ENCODE data around the gene RAD51B.

The RAD51B gene

GRCh38 chr14:68573126-68573525, 753.5 kb downstream of the RAD51B start:
- DNase-seq (ENCODE audit: low read depth in 2 of 2), result no peak

DNA sequence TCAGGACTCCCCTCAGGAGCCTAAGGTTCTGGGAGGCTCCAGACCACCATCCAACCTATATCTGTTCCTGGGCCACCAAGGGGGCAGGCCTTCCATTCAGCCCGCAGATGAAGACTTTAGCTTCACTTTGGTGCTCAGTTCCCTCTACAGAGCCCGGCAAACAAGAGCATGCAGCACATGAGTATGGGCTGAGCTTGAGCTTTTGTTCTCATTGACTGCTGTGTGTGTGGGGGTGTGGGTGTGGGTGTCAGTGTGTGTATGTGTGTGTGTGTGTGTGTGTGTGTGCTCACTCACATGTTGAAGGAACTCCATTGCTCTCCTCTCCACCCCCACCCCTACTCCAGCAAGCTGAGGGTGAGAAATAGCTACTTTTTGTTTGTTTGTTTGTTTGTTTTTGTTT, 754.1 kb downstream of the RAD51B start:
- no peak for DNase-seq (ENCODE audit: low read depth in 2 of 2)

DNA sequence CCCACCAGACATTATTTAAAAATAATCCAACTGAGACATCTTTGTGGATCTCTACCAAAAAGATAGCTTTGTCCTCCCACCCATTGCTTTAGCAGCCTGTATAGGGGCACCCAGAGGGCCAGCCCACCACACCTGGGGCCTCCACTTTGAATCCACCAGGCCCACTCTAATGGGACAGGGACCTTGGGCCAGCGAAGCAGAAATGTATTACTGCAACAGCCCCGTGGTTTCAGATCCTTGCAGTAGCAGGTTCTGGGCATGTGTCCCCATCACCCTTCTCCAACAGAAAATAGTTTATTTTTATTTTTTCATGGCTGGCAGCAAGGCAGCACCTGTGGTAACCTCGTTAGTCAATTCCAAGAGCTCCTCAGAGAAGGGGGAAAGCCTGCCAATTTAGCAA, 754.9 kb downstream of the RAD51B start:
- DNase-seq (ENCODE audit: low read depth in 2 of 2), result no peak

GRCh38 chr14:68574906-68575305, 755.3 kb downstream of the RAD51B start:
- DNase-seq (ENCODE audit: low read depth in 2 of 2), result no peak

DNA sequence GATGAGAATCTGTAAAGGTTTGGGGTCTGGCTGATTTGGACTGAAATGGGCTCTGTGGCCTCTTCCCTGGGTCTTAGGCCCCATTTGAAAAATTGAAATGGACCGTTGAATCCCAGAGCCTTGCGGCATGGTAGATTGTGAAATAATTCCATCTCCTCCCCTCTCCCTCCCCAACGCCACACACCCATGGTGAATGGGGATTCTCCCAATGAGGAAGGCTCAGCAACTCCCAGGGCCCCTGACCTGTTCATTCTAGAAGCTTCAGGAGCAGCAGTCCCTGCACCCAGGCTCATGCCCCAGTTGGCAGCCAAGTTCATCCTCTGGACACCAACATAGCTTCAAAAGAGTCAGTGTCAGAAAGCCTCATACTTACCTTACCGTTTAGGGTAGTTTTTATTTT, 755.8 kb downstream of the RAD51B start:
- no peak for DNase-seq (ENCODE audit: low read depth in 2 of 2)

GRCh38 chr14:68576031-68576430, 756.5 kb downstream of the RAD51B start:
- DNase-seq (ENCODE audit: low read depth in 2 of 2), result no peak

- DNase-seq (ENCODE audit: low read depth in 2 of 2), result no peak
These were observed 757.1 kb downstream of the RAD51B start for GRCh38 chr14:68576496-68577244.

DNA sequence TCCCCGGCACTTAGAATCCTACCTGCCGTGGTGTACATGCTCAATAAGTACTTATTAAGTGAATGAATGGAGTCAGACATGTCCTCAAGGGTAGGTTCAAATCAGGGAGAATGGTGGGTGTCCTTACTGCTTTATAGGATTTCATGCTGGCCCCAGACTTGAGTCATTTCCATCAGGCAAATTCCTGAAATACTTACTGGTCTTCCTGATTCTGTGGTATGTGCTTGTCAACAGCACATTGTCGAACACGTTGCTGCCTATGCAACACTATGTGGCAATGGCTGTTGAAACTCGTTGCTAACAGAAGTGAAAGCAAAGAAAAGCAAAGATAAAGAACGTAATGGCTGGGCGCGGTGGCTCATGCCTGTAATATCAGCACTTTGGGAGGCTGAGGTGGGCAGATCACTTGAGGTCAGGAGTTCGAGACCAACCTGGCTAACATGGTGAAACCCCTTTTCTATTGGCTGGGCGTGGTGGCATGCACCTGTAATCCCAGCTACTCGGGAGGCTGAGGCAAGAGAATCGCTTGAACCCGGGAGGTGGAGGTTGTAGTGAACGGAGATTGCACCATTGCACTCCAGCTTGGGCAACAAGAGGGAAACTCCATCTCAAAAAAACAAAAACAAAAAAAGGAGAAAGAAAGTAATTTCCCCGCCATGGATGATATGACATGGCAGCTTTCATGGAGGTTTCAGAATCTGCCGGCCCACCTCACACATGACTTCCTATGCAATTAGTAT, 758.4 kb downstream of the RAD51B start:
- DNase-seq (ENCODE audit: low read depth in 2 of 2), result no peak

DNA sequence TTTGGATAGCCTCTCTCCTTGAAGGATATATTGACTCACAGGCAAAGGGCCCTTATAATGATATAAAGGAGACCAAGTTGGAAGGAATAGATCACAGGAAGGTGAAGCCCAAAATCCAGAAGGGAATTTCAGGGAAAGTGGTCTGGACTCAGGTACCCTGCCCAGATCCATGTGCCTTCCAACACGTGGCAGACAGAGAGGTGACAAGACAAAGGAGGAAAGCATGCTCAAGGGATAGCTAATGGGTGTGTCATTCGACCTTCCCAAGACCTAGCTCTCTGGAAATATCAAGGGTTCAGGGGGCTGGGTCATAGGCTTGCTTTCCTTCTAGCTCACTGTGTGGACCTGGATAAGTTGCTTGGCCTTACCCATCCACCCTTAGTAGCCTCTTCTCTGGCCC, 759.0 kb downstream of the RAD51B start:
- no peak for DNase-seq (ENCODE audit: low read depth in 2 of 2)

DNA sequence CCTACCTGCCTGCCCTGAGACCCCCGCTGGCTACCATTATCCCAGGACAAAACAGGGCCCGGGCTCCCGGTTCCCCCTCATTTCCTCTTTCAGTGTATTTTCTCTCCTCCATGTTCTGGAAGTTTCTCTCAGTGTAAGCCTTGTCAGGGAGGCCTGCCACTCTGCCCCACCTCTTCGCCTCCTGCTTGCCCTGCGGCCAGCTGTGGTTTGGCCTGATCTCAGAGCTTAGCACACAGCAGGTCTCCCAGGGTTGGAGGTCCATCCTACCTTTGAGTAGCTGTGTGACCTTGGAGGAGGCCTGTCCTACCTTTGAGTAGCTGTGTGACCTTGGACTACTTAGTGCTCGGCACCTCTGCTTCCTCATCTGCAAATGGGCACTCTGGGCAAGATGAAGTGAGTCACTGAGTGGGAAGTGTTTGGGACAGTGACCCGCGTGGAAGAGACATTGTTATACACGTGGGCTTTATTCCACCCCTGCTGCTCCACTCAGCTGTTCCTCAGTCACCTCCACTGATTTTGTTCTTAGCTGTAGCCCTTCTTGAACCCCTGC, 760.6 kb downstream of the RAD51B start:
- no peak for DNase-seq (ENCODE audit: low read depth in 2 of 2)

- no peak for DNase-seq (ENCODE audit: low read depth in 2 of 2)
These were observed 761.1 kb downstream of the RAD51B start for GRCh38 chr14:68580671-68581070.

DNA sequence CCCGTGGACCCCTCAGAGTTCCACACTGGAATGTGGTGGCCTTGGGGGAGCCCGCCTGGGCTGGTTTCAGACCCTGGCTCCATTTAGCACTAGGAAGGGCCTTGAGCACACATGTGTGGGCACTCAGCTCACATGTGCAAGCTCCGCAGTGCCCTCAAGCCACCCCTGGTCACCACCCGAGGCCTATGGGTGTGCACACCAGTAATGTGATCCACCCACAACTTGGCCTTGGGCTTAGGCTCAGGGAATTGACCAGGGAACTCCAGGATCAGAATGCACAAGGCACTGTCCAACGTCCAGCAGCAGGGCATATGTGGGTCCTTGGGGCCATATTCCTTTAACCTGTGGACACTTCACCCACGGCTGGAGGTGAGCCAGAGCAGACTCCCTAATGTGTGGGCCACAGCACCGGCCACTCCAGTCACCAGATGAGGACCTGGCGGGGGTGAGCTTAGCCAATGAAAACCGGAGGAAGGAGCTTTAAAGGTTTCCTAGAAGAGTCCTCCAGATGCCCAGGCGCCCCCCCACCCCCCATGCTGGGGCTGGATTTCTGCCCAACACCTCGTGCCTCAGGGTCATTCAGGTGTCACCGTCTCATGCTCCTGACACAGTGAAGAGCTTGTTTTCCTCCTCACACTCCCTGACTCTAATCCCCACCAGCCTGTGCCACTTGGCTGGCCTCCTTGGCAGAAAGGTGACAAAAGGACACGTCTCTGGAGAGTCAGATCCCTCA, 764.1 kb downstream of the RAD51B start:
- DNase-seq (ENCODE audit: low read depth in 2 of 2), result no peak

GRCh38 chr14:68584786-68585185, 765.2 kb downstream of the RAD51B start:
- DNase-seq (ENCODE audit: low read depth in 2 of 2), result no peak

- DNase-seq (ENCODE audit: low read depth in 2 of 2), result no peak
These were observed 766.1 kb downstream of the RAD51B start for GRCh38 chr14:68585690-68586089.

DNA sequence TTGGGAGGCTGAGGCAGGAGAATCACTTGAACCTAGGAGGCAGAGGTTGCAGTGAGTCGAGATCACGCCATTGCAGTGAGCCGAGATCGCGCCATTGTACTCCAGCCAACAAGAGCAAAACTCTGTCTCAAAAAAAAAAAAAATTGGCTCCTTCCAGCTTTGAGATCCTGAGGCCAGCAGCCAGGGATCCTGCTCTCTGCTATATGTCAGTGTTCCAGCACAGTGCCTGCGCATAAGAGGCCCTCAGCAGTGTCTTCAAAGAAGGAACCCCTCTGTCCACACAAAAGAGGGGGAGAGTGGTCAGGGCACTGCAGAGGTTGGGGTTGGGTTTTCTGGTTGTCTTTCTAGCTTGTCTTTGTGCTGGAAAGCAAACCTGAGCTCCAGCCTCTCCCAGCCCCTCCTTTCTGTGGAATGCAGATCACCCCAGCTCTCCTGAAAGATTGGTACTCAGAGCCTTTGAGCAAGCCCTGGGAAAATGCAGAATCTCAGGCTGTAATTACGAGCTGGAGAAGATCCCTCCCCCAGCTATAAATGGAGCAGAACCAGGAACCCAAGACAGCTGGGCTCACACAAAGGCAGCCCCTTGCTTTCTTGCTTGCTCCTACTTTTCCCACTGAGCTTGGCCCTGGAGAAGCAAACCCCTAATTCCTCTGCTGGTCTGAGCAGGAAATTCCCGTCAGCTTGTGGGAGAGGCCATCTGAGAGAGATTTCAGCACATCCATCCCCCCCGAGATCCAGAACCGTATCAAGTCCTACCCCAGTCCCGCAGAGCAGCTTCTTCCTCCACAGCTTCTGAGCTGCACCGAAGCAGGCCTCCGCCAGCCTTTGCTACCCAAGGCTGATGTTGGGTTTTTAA, 767.5 kb downstream of the RAD51B start:
- no peak for DNase-seq (ENCODE audit: low read depth in 2 of 2)

DNA sequence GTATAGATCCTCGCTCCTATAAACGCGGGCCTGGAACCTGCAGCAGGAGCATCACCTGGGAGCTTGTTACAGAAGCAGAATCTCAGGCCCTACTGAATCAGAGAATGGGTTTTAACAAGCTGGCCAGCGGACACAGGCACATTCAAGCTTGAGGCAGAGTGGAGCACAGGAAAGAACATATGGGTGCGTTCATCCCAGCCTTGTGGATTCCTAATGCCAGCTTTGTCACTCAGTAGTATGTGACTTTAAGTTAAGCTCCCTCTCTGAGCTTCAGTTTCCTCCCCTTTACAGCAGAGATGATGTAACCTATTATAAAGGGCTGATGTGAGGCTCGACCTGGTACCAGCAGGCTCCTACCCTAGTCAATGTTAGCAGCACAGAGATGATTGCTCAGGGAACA, 768.4 kb downstream of the RAD51B start:
- no peak for DNase-seq (ENCODE audit: low read depth in 2 of 2)

- no peak for DNase-seq (ENCODE audit: low read depth in 2 of 2)
These were observed 770.0 kb downstream of the RAD51B start for GRCh38 chr14:68589447-68590200.

DNA sequence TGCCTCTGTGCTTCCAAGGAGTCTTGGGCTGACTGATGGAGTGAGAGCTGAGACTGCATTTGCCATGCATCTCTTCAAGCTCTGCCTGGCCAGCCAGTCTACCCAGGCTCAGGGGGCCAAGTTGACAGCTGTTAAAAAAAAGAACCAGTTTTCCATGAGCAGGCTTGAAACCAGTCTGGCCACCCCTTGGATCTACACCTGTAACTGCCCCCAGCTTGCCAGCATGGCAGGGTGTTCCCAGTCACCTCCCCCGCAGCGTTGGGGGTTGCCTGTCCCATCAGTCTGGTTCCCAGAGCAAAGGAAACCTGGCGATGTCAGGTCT, 770.6 kb downstream of the RAD51B start:
- no peak for DNase-seq (ENCODE audit: low read depth in 2 of 2)

DNA sequence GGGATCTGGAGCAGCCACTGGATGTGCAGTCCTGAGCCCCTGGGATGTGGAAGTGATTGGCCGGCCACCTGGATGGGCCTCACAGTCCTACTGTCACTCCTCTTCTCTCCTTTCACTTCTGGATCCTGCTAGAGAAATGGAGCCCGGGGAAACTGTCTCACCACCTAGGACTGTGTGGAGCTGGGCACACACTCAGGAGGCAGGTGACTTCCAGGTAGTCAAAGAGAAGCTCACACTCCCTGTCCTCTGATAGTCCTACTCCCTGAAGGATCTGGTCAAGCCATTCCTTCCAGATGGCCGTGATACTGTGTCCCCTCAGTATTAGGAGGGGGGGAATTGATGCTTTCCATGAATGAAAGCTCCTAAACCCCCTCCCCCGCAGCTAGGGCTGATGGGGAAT, 772.2 kb downstream of the RAD51B start:
- DNase-seq (ENCODE audit: low read depth in 2 of 2), result no peak

DNA sequence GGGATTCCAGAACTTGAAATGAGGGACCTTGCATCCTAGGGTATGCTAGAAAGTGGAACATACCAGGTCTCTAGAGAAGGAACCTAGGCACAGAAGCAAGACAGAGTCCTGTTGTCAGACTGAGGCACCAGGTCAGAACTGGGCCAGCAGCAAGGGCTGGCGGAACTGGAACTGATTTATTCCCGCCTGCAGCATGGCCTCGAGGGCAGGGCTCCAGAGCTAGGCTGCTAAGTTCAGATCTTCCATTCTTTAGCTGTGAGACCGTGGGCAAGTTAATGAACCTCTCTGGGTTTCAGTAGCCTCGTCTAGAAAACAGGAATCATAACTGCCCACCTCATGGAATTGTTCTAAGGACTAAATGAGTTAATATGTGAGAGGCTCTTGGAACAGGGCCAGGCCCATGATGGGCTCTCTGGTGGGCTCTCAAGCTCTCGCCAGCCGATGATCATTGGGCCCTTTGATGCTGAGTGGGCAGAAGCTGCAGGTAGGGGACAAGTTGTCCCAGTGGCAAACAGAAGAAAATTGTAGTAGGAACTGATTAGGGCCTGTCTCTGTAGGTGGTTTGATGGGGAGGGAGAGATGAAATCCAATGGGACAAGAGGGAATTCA, 773.5 kb downstream of the RAD51B start:
- DNase-seq (ENCODE audit: low read depth in 2 of 2), result no peak

Measured in stimulated activated CD8-positive, alpha-beta memory T cell treated with anti-CD3 and anti-CD28 coated beads, Interleukin-15, amount 100 ng/mL, for 48 hours (primary cell).